ENCODE data around the gene IL1RL1.
"Not testable (repeated sequence)": the region's sequence is repeated elsewhere in the genome, so short reads cannot be mapped to it uniquely, and the experiment has no call there.

IL1RL1 gene

GRCh38 chr2:102313471-102313870 is 2.1 kb downstream of the IL1RL1 start:
- no peak overlapping the region for H3K9ac ChIP-seq (ENCODE audit: low read length)
- no peaks in the 10 kb centered on the region for H3K4me1 ChIP-seq (ENCODE audit: control insufficient read depth, insufficient read depth, low read length)
- no peaks in the 10 kb centered on the region for H3K36me3 ChIP-seq (ENCODE audit: control insufficient read depth, insufficient read depth, low read length)
- H3K27me3 ChIP-seq (ENCODE audit: control insufficient read depth, insufficient read depth, low read length): no peaks in the 10 kb centered on the region
- H3K27ac ChIP-seq (ENCODE audit: low read depth, low read length): no peak overlapping the region
- H3K9me3 ChIP-seq (ENCODE audit: control insufficient read depth, insufficient read depth, low read depth, low read length): peaks cover 6% of the 10 kb centered on the region; the same call in 1 of the 2 replicates
- H3K4me3 ChIP-seq (ENCODE audit: low read depth, low read length): no peak overlapping the region

GRCh38 chr2:102313950-102314349 is 2.6 kb downstream of the IL1RL1 start:
- no peak overlapping the region for H3K4me3 ChIP-seq (ENCODE audit: low read depth, low read length)
- no peak overlapping the region for H3K27ac ChIP-seq (ENCODE audit: low read depth, low read length)
- H3K9me3 ChIP-seq (ENCODE audit: control insufficient read depth, insufficient read depth, low read depth, low read length): peaks cover 6% of the 10 kb centered on the region; the same call in 1 of the 2 replicates
- H3K4me1 ChIP-seq (ENCODE audit: control insufficient read depth, insufficient read depth, low read length): no peaks in the 10 kb centered on the region
- no peak overlapping the region for H3K9ac ChIP-seq (ENCODE audit: low read length)
- H3K27me3 ChIP-seq (ENCODE audit: control insufficient read depth, insufficient read depth, low read length): no peaks in the 10 kb centered on the region
- H3K36me3 ChIP-seq (ENCODE audit: control insufficient read depth, insufficient read depth, low read length): no peaks in the 10 kb centered on the region

- Histone ChIP-seq H3K36me3 (ENCODE audit: control insufficient read depth, insufficient read depth, low read length) (no peaks in the 10 kb centered on the region), H3K9me3 (ENCODE audit: control insufficient read depth, insufficient read depth, low read depth, low read length) (peaks cover 6% of the 10 kb centered on the region; the same call in 1 of the 2 replicates), H3K4me3 (ENCODE audit: low read depth, low read length) (no peak overlapping the region), H3K27me3 (ENCODE audit: control insufficient read depth, insufficient read depth, low read length) (no peaks in the 10 kb centered on the region), H3K4me1 (ENCODE audit: control insufficient read depth, insufficient read depth, low read length) (no peaks in the 10 kb centered on the region), H3K9ac (ENCODE audit: low read length) (no peak overlapping the region), H3K27ac (ENCODE audit: low read depth, low read length) (no peak overlapping the region)
Measured at GRCh38 chr2:102315921-102316320, 4.6 kb downstream of the IL1RL1 start.

GRCh38 chr2:102317715-102318114 is 6.4 kb downstream of the IL1RL1 start:
- no peak overlapping the region for H3K9ac ChIP-seq (ENCODE audit: low read length)
- peaks cover 6% of the 10 kb centered on the region; the same call in 1 of the 2 replicates for H3K9me3 ChIP-seq (ENCODE audit: control insufficient read depth, insufficient read depth, low read depth, low read length)
- H3K4me3 ChIP-seq (ENCODE audit: low read depth, low read length): no peak overlapping the region
- H3K27ac ChIP-seq (ENCODE audit: low read depth, low read length): no peak overlapping the region
- no peaks in the 10 kb centered on the region for H3K27me3 ChIP-seq (ENCODE audit: control insufficient read depth, insufficient read depth, low read length)
- no peaks in the 10 kb centered on the region for H3K36me3 ChIP-seq (ENCODE audit: control insufficient read depth, insufficient read depth, low read length)
- no peaks in the 10 kb centered on the region for H3K4me1 ChIP-seq (ENCODE audit: control insufficient read depth, insufficient read depth, low read length)

GRCh38 chr2:102318437-102318836 is 7.1 kb downstream of the IL1RL1 start:
- no peaks in the 10 kb centered on the region for H3K4me1 ChIP-seq (ENCODE audit: control insufficient read depth, insufficient read depth, low read length)

GRCh38 chr2:102321941-102322719 is 10.8 kb downstream of the IL1RL1 start:
- Histone ChIP-seq H3K9me3 (ENCODE audit: control insufficient read depth, insufficient read depth, low read depth, low read length) (peaks cover 10% of the 10 kb centered on the region), H3K4me1 (ENCODE audit: control insufficient read depth, insufficient read depth, low read length) (no peaks in the 10 kb centered on the region), H3K4me3 (ENCODE audit: low read depth, low read length) (no peak overlapping the region), H3K36me3 (ENCODE audit: control insufficient read depth, insufficient read depth, low read length) (no peaks in the 10 kb centered on the region), H3K27ac (ENCODE audit: low read depth, low read length) (no peak overlapping the region), H3K27me3 (ENCODE audit: control insufficient read depth, insufficient read depth, low read length) (no peaks in the 10 kb centered on the region), H3K9ac (ENCODE audit: low read length) (no peak overlapping the region)

More at GRCh38 chr2:102318437-102318836, 7.1 kb downstream of the IL1RL1 start:
- Histone ChIP-seq H3K4me3 (ENCODE audit: low read depth, low read length) (no peak overlapping the region), H3K27ac (ENCODE audit: low read depth, low read length) (no peak overlapping the region), H3K9ac (ENCODE audit: low read length) (no peak overlapping the region), H3K9me3 (ENCODE audit: control insufficient read depth, insufficient read depth, low read depth, low read length) (peaks cover 8% of the 10 kb centered on the region), H3K27me3 (ENCODE audit: control insufficient read depth, insufficient read depth, low read length) (no peaks in the 10 kb centered on the region), H3K36me3 (ENCODE audit: control insufficient read depth, insufficient read depth, low read length) (no peaks in the 10 kb centered on the region)

GRCh38 chr2:102324914-102325313 is 13.6 kb downstream of the IL1RL1 start:
- H3K27me3 ChIP-seq (ENCODE audit: control insufficient read depth, insufficient read depth, low read length); H3K36me3 ChIP-seq (ENCODE audit: control insufficient read depth, insufficient read depth, low read length); H3K27ac ChIP-seq (ENCODE audit: low read depth, low read length); H3K9ac ChIP-seq (ENCODE audit: low read length); H3K4me1 ChIP-seq (ENCODE audit: control insufficient read depth, insufficient read depth, low read length); H3K4me3 ChIP-seq (ENCODE audit: low read depth, low read length): not testable (repeated sequence)
- peaks cover 10% of the 10 kb centered on the region for H3K9me3 ChIP-seq (ENCODE audit: control insufficient read depth, insufficient read depth, low read depth, low read length)

- Histone ChIP-seq H3K27me3 (ENCODE audit: control insufficient read depth, insufficient read depth, low read length) (no peaks in the 10 kb centered on the region), H3K4me1 (ENCODE audit: control insufficient read depth, insufficient read depth, low read length) (no peaks in the 10 kb centered on the region), H3K9ac (ENCODE audit: low read length) (no peak overlapping the region), H3K9me3 (ENCODE audit: control insufficient read depth, insufficient read depth, low read depth, low read length) (no peaks in the 10 kb centered on the region), H3K27ac (ENCODE audit: low read depth, low read length) (no peak overlapping the region), H3K36me3 (ENCODE audit: control insufficient read depth, insufficient read depth, low read length) (no peaks in the 10 kb centered on the region), H3K4me3 (ENCODE audit: low read depth, low read length) (no peak overlapping the region)
Measured at GRCh38 chr2:102331311-102331980, 20.1 kb downstream of the IL1RL1 start.

- H3K4me3 ChIP-seq (ENCODE audit: low read depth, low read length): no peak overlapping the region
- no peak overlapping the region for H3K27ac ChIP-seq (ENCODE audit: low read depth, low read length)
- no peaks in the 10 kb centered on the region for H3K4me1 ChIP-seq (ENCODE audit: control insufficient read depth, insufficient read depth, low read length)
- H3K9me3 ChIP-seq (ENCODE audit: control insufficient read depth, insufficient read depth, low read depth, low read length): no peaks in the 10 kb centered on the region
- H3K36me3 ChIP-seq (ENCODE audit: control insufficient read depth, insufficient read depth, low read length): no peaks in the 10 kb centered on the region
- H3K9ac ChIP-seq (ENCODE audit: low read length): no peak overlapping the region
- H3K27me3 ChIP-seq (ENCODE audit: control insufficient read depth, insufficient read depth, low read length): no peaks in the 10 kb centered on the region
Measured at GRCh38 chr2:102334486-102334885, 23.1 kb downstream of the IL1RL1 start.

GRCh38 chr2:102335871-102336366 is 24.6 kb downstream of the IL1RL1 start:
- Histone ChIP-seq H3K27ac (ENCODE audit: low read depth, low read length) (no peak overlapping the region), H3K27me3 (ENCODE audit: control insufficient read depth, insufficient read depth, low read length) (no peaks in the 10 kb centered on the region), H3K9me3 (ENCODE audit: control insufficient read depth, insufficient read depth, low read depth, low read length) (no peaks in the 10 kb centered on the region), H3K36me3 (ENCODE audit: control insufficient read depth, insufficient read depth, low read length) (no peaks in the 10 kb centered on the region), H3K4me3 (ENCODE audit: low read depth, low read length) (no peak overlapping the region), H3K4me1 (ENCODE audit: control insufficient read depth, insufficient read depth, low read length) (no peaks in the 10 kb centered on the region), H3K9ac (ENCODE audit: low read length) (no peak overlapping the region)

- H3K9ac ChIP-seq (ENCODE audit: low read length): no peak overlapping the region
Measured at GRCh38 chr2:102336502-102336945, 25.2 kb downstream of the IL1RL1 start.

More at GRCh38 chr2:102336502-102336945, 25.2 kb downstream of the IL1RL1 start:
- no peak overlapping the region for H3K27ac ChIP-seq (ENCODE audit: low read depth, low read length)
- no peaks in the 10 kb centered on the region for H3K36me3 ChIP-seq (ENCODE audit: control insufficient read depth, insufficient read depth, low read length)
- H3K4me3 ChIP-seq (ENCODE audit: low read depth, low read length): no peak overlapping the region
- H3K27me3 ChIP-seq (ENCODE audit: control insufficient read depth, insufficient read depth, low read length): no peaks in the 10 kb centered on the region
- H3K9me3 ChIP-seq (ENCODE audit: control insufficient read depth, insufficient read depth, low read depth, low read length): no peaks in the 10 kb centered on the region
- H3K4me1 ChIP-seq (ENCODE audit: control insufficient read depth, insufficient read depth, low read length): no peaks in the 10 kb centered on the region

All from HUES6 (cell line).